Trophoblast cell (in vitro differentiated cells and primary cell): ENCODE data around the gene HABP2.

Source experiments
- DNase-seq, 2 donors: peaks; one replicate each; pipeline ENCODE4 v3.0.0-alpha.2; 2016
- H2AFZ ChIP-seq: 2 replicates; pipeline ENCODE4 v1.6.1; 2013; ENCODE audit warnings: low read length, moderate library complexity, mild to moderate bottlenecking; ENCODE audit not compliant: insufficient read depth, poor library complexity
- H2AK5ac ChIP-seq: 2 replicates; pipeline ENCODE4 v1.6.1; 2013; ENCODE audit warnings: mild to moderate bottlenecking, low read length
- H2BK120ac ChIP-seq: 2 replicates; pipeline ENCODE4 v1.6.1; 2013; ENCODE audit warnings: low read length, mild to moderate bottlenecking, moderate library complexity; ENCODE audit not compliant: insufficient read depth, poor library complexity
- H2BK12ac ChIP-seq: 2 replicates; pipeline ENCODE4 v1.6.1; 2013; ENCODE audit warnings: mild to moderate bottlenecking, low read length, moderate library complexity
- H2BK5ac ChIP-seq: 2 replicates; pipeline ENCODE4 v1.6.1; 2013; ENCODE audit warnings: low read length, low read depth, moderate library complexity, mild to moderate bottlenecking; ENCODE audit not compliant: poor library complexity
- H3K14ac ChIP-seq: 2 replicates; pipeline ENCODE4 v1.6.1; 2013; ENCODE audit warnings: mild to moderate bottlenecking, low read length
- H3K18ac ChIP-seq: 2 replicates; pipeline ENCODE4 v1.6.1; 2013; ENCODE audit warnings: mild to moderate bottlenecking, low read length
- H3K23ac ChIP-seq: 2 replicates; pipeline ENCODE4 v1.6.1; 2013; ENCODE audit warnings: low read length
- H3K27ac ChIP-seq: 2 replicates; pipeline ENCODE4 v1.5.1; 2013; ENCODE audit warnings: low read depth, mild to moderate bottlenecking, inconsistent platforms, low read length, moderate library complexity
- H3K27me3 ChIP-seq: 2 replicates; pipeline ENCODE4 v1.6.1; 2013; ENCODE audit warnings: inconsistent platforms, mild to moderate bottlenecking, low read length, moderate library complexity; ENCODE audit not compliant: insufficient read depth
- H3K36me3 ChIP-seq, 2 experiments: 1 replicate in 1 of 2; 2 replicates in 1 of 2; pipeline ENCODE4 v1.6.1; 2013; ENCODE audit warnings: low read length in 2 of 2, mild to moderate bottlenecking in 2 of 2, moderate library complexity in 1 of 2; ENCODE audit not compliant: insufficient read depth in 2 of 2, control insufficient read depth in 1 of 2
- H3K4ac ChIP-seq: 2 replicates; pipeline ENCODE4 v1.6.1; 2013; ENCODE audit warnings: low read depth, mild to moderate bottlenecking, low read length, moderate library complexity
- H3K4me1 ChIP-seq, 2 experiments: 1 replicate in 1 of 2; 2 replicates in 1 of 2; pipeline ENCODE4 v1.6.1; 2013; ENCODE audit warnings: low read length in 2 of 2, mild to moderate bottlenecking in 2 of 2, moderate library complexity in 1 of 2; ENCODE audit not compliant: insufficient read depth in 2 of 2, control insufficient read depth in 1 of 2
- H3K4me2 ChIP-seq: 2 replicates; pipeline ENCODE4 v1.6.1; 2013; ENCODE audit warnings: inconsistent platforms, mild to moderate bottlenecking, low read length, moderate library complexity
- H3K4me3 ChIP-seq: 2 replicates; pipeline ENCODE4 v1.5.1; 2013; ENCODE audit warnings: mild to moderate bottlenecking, low read depth, low read length, inconsistent platforms
- H3K79me1 ChIP-seq: one replicate; pipeline ENCODE4 v1.6.1; 2013; ENCODE audit warnings: low read length
- H3K79me2 ChIP-seq: 2 replicates; pipeline ENCODE4 v1.6.1; 2013; ENCODE audit warnings: low read length, mild to moderate bottlenecking; ENCODE audit not compliant: control insufficient read depth, insufficient read depth, poor library complexity
- H3K9ac ChIP-seq: 2 replicates; pipeline ENCODE4 v1.6.1; 2013; ENCODE audit warnings: mild to moderate bottlenecking, low read length
- H3K9me3 ChIP-seq: 2 replicates; pipeline ENCODE4 v1.6.1; 2013; ENCODE audit warnings: low read depth, mild to moderate bottlenecking, control low read depth, inconsistent platforms, low read length; ENCODE audit not compliant: insufficient read depth
- H4K12ac ChIP-seq: 2 replicates; pipeline ENCODE4 v1.6.1; 2013; ENCODE audit warnings: low read depth, mild to moderate bottlenecking, low read length, moderate library complexity
- H4K8ac ChIP-seq: 2 replicates; pipeline ENCODE4 v1.6.1; 2013; ENCODE audit warnings: low read depth, mild to moderate bottlenecking, low read length, moderate library complexity
- H4K91ac ChIP-seq: one replicate; pipeline ENCODE4 v1.6.1; 2013; ENCODE audit warnings: low read depth, mild to moderate bottlenecking, low read length, moderate library complexity
- WGBS: extraction: QIAGEN DNeasy Blood & Tissue Kit; methylation state at CpG from one replicate; pipeline ENCODE4 v1.1.7; 2013; ENCODE audit warnings: missing lambda C conversion rate; ENCODE audit not compliant: insufficient read length, insufficient coverage; ENCODE audit errors: extremely low coverage; 5-methylcytosine and 5-hydroxymethylcytosine counted together

Gene HABP2

DNA sequence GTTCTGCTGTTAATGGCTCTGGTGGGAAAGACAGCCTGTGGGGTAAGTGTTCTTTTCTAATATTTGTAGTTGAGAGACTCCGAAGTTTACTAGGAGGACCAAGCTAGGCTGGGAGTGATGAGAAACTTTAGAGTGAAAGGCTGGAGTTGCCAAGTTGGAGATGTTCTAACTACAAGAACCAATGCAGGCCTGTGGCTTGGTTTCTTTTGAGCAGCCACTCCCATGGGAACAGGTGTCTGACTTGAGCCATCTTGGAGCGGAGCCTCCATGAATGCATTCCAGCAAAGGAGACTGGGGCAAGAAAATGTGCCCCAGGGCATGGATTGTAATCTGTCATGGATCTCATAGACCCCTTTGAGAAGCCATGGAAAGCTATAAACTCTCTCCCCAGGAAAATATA is 296 bp downstream of the HABP2 start:
- no peak overlapping the region for H2BK12ac ChIP-seq
- no peak overlapping the region for H3K23ac ChIP-seq
- H4K8ac ChIP-seq = no peak overlapping the region
- no peaks in the 10 kb centered on the region for H3K79me1 ChIP-seq
- peaks cover 0 to 3% of the 10 kb centered on the region in 2 experiments for H3K4me1 ChIP-seq
- WGBS = no CpG with 5 or more reads among the region's 2 CpGs
- H3K18ac ChIP-seq = no peak overlapping the region
- H3K79me2 ChIP-seq = no peaks in the 10 kb centered on the region
- no peak overlapping the region for H2BK120ac ChIP-seq
- H2AK5ac ChIP-seq = no peak overlapping the region
- H3K9me3 ChIP-seq = peaks cover 2% of the 10 kb centered on the region
- H3K27me3 ChIP-seq = peaks cover 2% of the 10 kb centered on the region
- no peak overlapping the region for H3K27ac ChIP-seq
- H2AFZ ChIP-seq = no peak overlapping the region
- no peak overlapping the region for H3K4me3 ChIP-seq
- H3K36me3 ChIP-seq = no peaks in the 10 kb centered on the region
- H4K91ac ChIP-seq = no peak overlapping the region
- H2BK5ac ChIP-seq = no peak overlapping the region
- no peak overlapping the region for H3K14ac ChIP-seq
- no peak overlapping the region for H4K12ac ChIP-seq
- DNase-seq = no peak
- H3K9ac ChIP-seq = no peak overlapping the region
- H3K4ac ChIP-seq = no peak overlapping the region
- no peak overlapping the region for H3K4me2 ChIP-seq

- Histone ChIP-seq H4K12ac (no peak overlapping the region), H3K9me3 (peaks cover 2% of the 10 kb centered on the region), H3K79me2 (no peaks in the 10 kb centered on the region), H3K27me3 (peaks cover 7% of the 10 kb centered on the region), H2AFZ (no peak overlapping the region), H2BK5ac (no peak overlapping the region), H3K18ac (no peak overlapping the region), H3K14ac (no peak overlapping the region), H4K8ac (no peak overlapping the region), H3K36me3 (no peaks in the 10 kb centered on the region), H3K79me1 (no peaks in the 10 kb centered on the region), H3K9ac (no peak overlapping the region), H3K23ac (no peak overlapping the region), H2BK12ac (no peak overlapping the region), H2AK5ac (no peak overlapping the region), H3K4me1 (peaks cover 4 to 7% of the 10 kb centered on the region in 2 experiments), H3K4me3 (no peak overlapping the region), H3K4ac (no peak overlapping the region), H2BK120ac (no peak overlapping the region), H3K27ac (no peak overlapping the region), H3K4me2 (no peak overlapping the region), H4K91ac (no peak overlapping the region)
- DNase-seq = no peak
- WGBS = no CpG with 5 or more reads among the region's 5 CpGs
Observed at GRCh38 chr10:113554214-113554613, 1.4 kb downstream of the HABP2 start.

DNA sequence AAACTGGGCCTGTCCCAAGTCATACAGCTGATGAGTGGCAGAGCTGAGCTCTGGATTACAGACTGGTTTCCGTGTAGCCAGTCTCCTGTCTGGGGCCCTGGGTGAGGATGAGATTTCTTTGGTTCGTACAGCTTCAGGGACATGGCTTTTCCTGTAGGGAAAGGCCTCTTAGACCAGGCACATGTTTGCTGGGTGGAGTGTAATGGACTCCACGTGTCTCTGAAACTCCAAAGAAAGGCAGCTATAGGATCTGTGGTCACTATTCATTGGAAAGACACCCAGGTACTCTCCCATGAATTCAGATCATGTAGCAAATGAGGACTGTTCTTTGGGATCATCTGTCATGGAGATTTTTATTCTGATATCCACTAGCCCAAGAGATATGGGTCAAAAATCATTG is 2.4 kb downstream of the HABP2 start:
- Histone ChIP-seq H2BK5ac (no peak overlapping the region), H2AFZ (no peak overlapping the region), H2BK120ac (no peak overlapping the region), H3K23ac (no peak overlapping the region), H3K79me1 (no peaks in the 10 kb centered on the region), H3K79me2 (no peaks in the 10 kb centered on the region), H3K4ac (no peak overlapping the region), H3K14ac (no peak overlapping the region), H2BK12ac (no peak overlapping the region), H4K8ac (no peak overlapping the region), H3K4me3 (no peak overlapping the region), H3K4me2 (no peak overlapping the region), H4K91ac (no peak overlapping the region), H3K27ac (no peak overlapping the region), H3K4me1 (peaks cover 4 to 7% of the 10 kb centered on the region in 2 experiments), H3K9ac (no peak overlapping the region), H4K12ac (no peak overlapping the region), H2AK5ac (no peak overlapping the region), H3K18ac (no peak overlapping the region), H3K9me3 (peaks cover 2% of the 10 kb centered on the region), H3K27me3 (peaks cover 8% of the 10 kb centered on the region), H3K36me3 (no peaks in the 10 kb centered on the region)
- WGBS = no CpG with 5 or more reads among the region's 3 CpGs
- DNase-seq = no peak

DNA sequence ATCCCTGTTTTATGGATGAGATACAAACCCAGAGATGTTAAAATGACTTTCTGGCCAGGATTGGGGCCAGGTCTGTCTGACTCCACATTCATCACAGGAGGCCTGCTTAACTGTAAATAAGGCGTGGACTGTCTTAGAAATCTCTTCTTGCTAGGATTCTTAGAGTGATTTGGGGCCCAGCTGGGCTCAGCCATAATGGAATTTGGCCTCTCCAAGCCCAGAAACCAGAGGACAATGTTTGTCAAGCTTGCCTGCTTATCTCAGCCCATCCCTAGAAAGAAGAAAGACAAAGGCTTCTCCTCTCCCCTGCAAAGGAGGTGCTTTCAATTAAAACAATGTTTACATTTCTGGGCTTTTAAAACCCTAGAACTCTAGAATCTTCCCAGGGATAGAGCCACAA is 2.9 kb downstream of the HABP2 start:
- Histone ChIP-seq H4K8ac (no peak overlapping the region), H3K27ac (no peak overlapping the region), H2BK5ac (no peak overlapping the region)

More for the DNA sequence above, 2.9 kb downstream of the HABP2 start:
- Histone ChIP-seq H3K14ac (no peak overlapping the region), H3K23ac (no peak overlapping the region), H2BK12ac (no peak overlapping the region), H4K12ac (no peak overlapping the region), H3K4me2 (no peak overlapping the region), H2BK120ac (no peak overlapping the region), H3K9ac (no peak overlapping the region), H2AK5ac (no peak overlapping the region), H3K9me3 (peaks cover 2% of the 10 kb centered on the region), H3K27me3 (peaks cover 8% of the 10 kb centered on the region), H3K4me1 (peaks cover 4 to 7% of the 10 kb centered on the region in 2 experiments), H4K91ac (no peak overlapping the region), H2AFZ (no peak overlapping the region), H3K36me3 (no peaks in the 10 kb centered on the region), H3K79me1 (no peaks in the 10 kb centered on the region), H3K4ac (no peak overlapping the region), H3K79me2 (no peaks in the 10 kb centered on the region), H3K18ac (no peak overlapping the region), H3K4me3 (no peak overlapping the region)
- no CpG with 5 or more reads among the region's 1 CpG for WGBS
- no peak for DNase-seq
